ENCODE data around the gene RHOV. TPM values are rescaled to one million over a fixed set of nuclear protein-coding genes. Genes with fewer than 3 reads are reported as not detected.

Gene RHOV
- total RNA-seq, 2 experiments from 2014 or later: 0.63 to 1.5 TPM

- no peaks in the 10 kb centered on the region for H3K9me3 ChIP-seq (ENCODE audit: low read length)
- H2AFZ ChIP-seq (ENCODE audit: low read length): no peak overlapping the region
- no peak overlapping the region for H3K27ac ChIP-seq (ENCODE audit: low read depth, low read length, poor library complexity, severe bottlenecking)
- no peaks in the 10 kb centered on the region for H3K79me2 ChIP-seq (ENCODE audit: insufficient read depth, low read depth, low read length)
- TF ChIP-seq CTCF (conservative IDR thresholded peaks at IDR 0.05; ENCODE audit: low read length) (no peak), EZH2phosphoT487 (IDR thresholded peaks at IDR 0.05; ENCODE audit: borderline replicate concordance, low read depth, low read length) (no peak)
- no TSS peak for BruUV-seq (replicated peaks)
- no peaks in the 10 kb centered on the region for H3K36me3 ChIP-seq (ENCODE audit: insufficient read depth, low read length)
- H3K4me1 ChIP-seq (ENCODE audit: insufficient read depth, low read length, poor library complexity, severe bottlenecking): peaks cover 8% of the 10 kb centered on the region
- intact Hi-C loops (cut with micrococcal nuclease; ENCODE audit: unreplicated experiment): no loop called here
- no peak for DNase-seq (ENCODE audit: low spot score)
- H3K4me3 ChIP-seq (ENCODE audit: low read depth, low read length, poor library complexity, severe bottlenecking): no peak overlapping the region
- ChIA-PET POLR2A (no interaction called here), CTCF (ENCODE audit: unreplicated experiment) (no interaction called here)
- no peaks in the 10 kb centered on the region for H3K9me2 ChIP-seq (ENCODE audit: insufficient read depth, low read length)
- H3K4me2 ChIP-seq (ENCODE audit: low read length): no peak overlapping the region
- no peaks in the 10 kb centered on the region for H4K20me1 ChIP-seq (ENCODE audit: insufficient read depth, low read length)
Measured at GRCh38 chr15:40914013-40914412, 40.0 kb upstream of the RHOV start.

GRCh38 chr15:40912478-40912877 is 38.4 kb upstream of the RHOV start:
- no peak overlapping the region for H3K4me3 ChIP-seq (ENCODE audit: low read depth, low read length, poor library complexity, severe bottlenecking)
- H2AFZ ChIP-seq (ENCODE audit: low read length): no peak overlapping the region
- no peak for TF ChIP-seq EZH2phosphoT487 (IDR thresholded peaks at IDR 0.05; ENCODE audit: borderline replicate concordance, low read depth, low read length)
- TF ChIP-seq CTCF (conservative IDR thresholded peaks at IDR 0.05; ENCODE audit: low read length): no peak
- ChIA-PET CTCF (ENCODE audit: unreplicated experiment) (interaction anchor here (1.1 kb wide), 1 partner anchor 55 kb away, joined by 3 read pairs; no protein-coding TSS in a partner anchor), POLR2A (interaction anchor here (0.6 to 1.6 kb wide), 2 partner anchors 18 to 40 kb away, joined by 3 read pairs; partner anchors contain the start of gene CHAC1)
- DNase-seq (ENCODE audit: low spot score): no peak
- no peaks in the 10 kb centered on the region for H3K9me3 ChIP-seq (ENCODE audit: low read length)
- peaks cover 15% of the 10 kb centered on the region for H3K4me1 ChIP-seq (ENCODE audit: insufficient read depth, low read length, poor library complexity, severe bottlenecking)
- H3K9me2 ChIP-seq (ENCODE audit: insufficient read depth, low read length): no peaks in the 10 kb centered on the region
- BruUV-seq (replicated peaks): no TSS peak
- no peak overlapping the region for H3K27ac ChIP-seq (ENCODE audit: low read depth, low read length, poor library complexity, severe bottlenecking)
- no peak overlapping the region for H3K4me2 ChIP-seq (ENCODE audit: low read length)
- H3K36me3 ChIP-seq (ENCODE audit: insufficient read depth, low read length): no peaks in the 10 kb centered on the region
- H3K79me2 ChIP-seq (ENCODE audit: insufficient read depth, low read depth, low read length): no peaks in the 10 kb centered on the region
- intact Hi-C loops (cut with micrococcal nuclease; ENCODE audit: unreplicated experiment): no loop called here
- H4K20me1 ChIP-seq (ENCODE audit: insufficient read depth, low read length): no peaks in the 10 kb centered on the region

GRCh38 chr15:40911693-40912092 is 37.7 kb upstream of the RHOV start:
- no peak for TF ChIP-seq EZH2phosphoT487 (IDR thresholded peaks at IDR 0.05; ENCODE audit: borderline replicate concordance, low read depth, low read length)
- no peak for TF ChIP-seq CTCF (conservative IDR thresholded peaks at IDR 0.05; ENCODE audit: low read length)
- no TSS peak for BruUV-seq (replicated peaks)
- no peak overlapping the region for H3K4me2 ChIP-seq (ENCODE audit: low read length)
- no peaks in the 10 kb centered on the region for H3K9me2 ChIP-seq (ENCODE audit: insufficient read depth, low read length)
- intact Hi-C loops (cut with micrococcal nuclease; ENCODE audit: unreplicated experiment): no loop called here
- H3K9me3 ChIP-seq (ENCODE audit: low read length): no peaks in the 10 kb centered on the region
- H4K20me1 ChIP-seq (ENCODE audit: insufficient read depth, low read length): no peaks in the 10 kb centered on the region
- H3K27ac ChIP-seq (ENCODE audit: low read depth, low read length, poor library complexity, severe bottlenecking): no peak overlapping the region
- H3K4me3 ChIP-seq (ENCODE audit: low read depth, low read length, poor library complexity, severe bottlenecking): no peak overlapping the region
- H2AFZ ChIP-seq (ENCODE audit: low read length): no peak overlapping the region
- ChIA-PET CTCF (ENCODE audit: unreplicated experiment) (interaction anchor here (1.0 to 1.1 kb wide), 2 partner anchors 54 to 113 kb away, joined by 3 read pairs; no protein-coding TSS in a partner anchor), POLR2A (interaction anchor here (0.6 to 1.6 kb wide), 3 partner anchors 9 to 41 kb away, joined by 3 read pairs; partner anchors contain the start of gene CHAC1)
- H3K36me3 ChIP-seq (ENCODE audit: insufficient read depth, low read length): no peaks in the 10 kb centered on the region
- peaks cover 23% of the 10 kb centered on the region for H3K4me1 ChIP-seq (ENCODE audit: insufficient read depth, low read length, poor library complexity, severe bottlenecking)
- H3K79me2 ChIP-seq (ENCODE audit: insufficient read depth, low read depth, low read length): no peaks in the 10 kb centered on the region
- no peak for DNase-seq (ENCODE audit: low spot score)
